Epithelial cell of proximal tubule (primary cell): ENCODE data around the gene NABP1. TPM values are rescaled to one million over a fixed set of nuclear protein-coding genes. Genes with fewer than 3 reads are reported as not detected.

ENCODE experiments used
- DNase-seq: peaks from one replicate; pipeline ENCODE4 v3.0.0-alpha.2; 2011; ENCODE audit warnings: low read depth
- H3K4me3 ChIP-seq: 2 replicates; pipeline ENCODE4 v1.5.1; 2011; ENCODE audit warnings: low read depth, mild to moderate bottlenecking, low read length
- CTCF ChIP-seq: conservative IDR thresholded peaks from 2 replicates; pipeline ENCODE4 v1.5.1; 2012; ENCODE audit warnings: low read depth, mild to moderate bottlenecking, low read length
- total RNA-seq: library from RNA; depleted of rRNA; stranded (reverse); fragments of >200 nt; gene quantifications from 2 replicates; pipeline ENCODE4 v1.2.3, GENCODE V29; 2015

Gene NABP1
- total RNA-seq, 1 donor from 2014 or later, result 32.1 TPM

GRCh38 chr2:191635333-191636234 is 42.4 kb upstream of the NABP1 start:
- no peak overlapping the region for H3K4me3 ChIP-seq
- peak; percentile 83 for DNase-seq
- no peak for TF ChIP-seq CTCF

- no peak overlapping the region for H3K4me3 ChIP-seq
- no peak for TF ChIP-seq CTCF
- DNase-seq, result peak; percentile 85
Measured at GRCh38 chr2:191636235-191636543, 41.7 kb upstream of the NABP1 start.

GRCh38 chr2:191636586-191636985 is 41.4 kb upstream of the NABP1 start:
- no peak for DNase-seq
- no peak overlapping the region for H3K4me3 ChIP-seq
- TF ChIP-seq CTCF, result no peak

- H3K4me3 ChIP-seq, result no peak overlapping the region
- DNase-seq, result peak; percentile 74
- no peak for TF ChIP-seq CTCF
Measured at GRCh38 chr2:191637182-191638078, 40.5 kb upstream of the NABP1 start.

GRCh38 chr2:191638079-191638801 is 39.7 kb upstream of the NABP1 start:
- no peak for DNase-seq
- no peak for TF ChIP-seq CTCF
- no peak overlapping the region for H3K4me3 ChIP-seq

- H3K4me3 ChIP-seq, result no peak overlapping the region
- no peak for DNase-seq
- no peak for TF ChIP-seq CTCF
Measured at GRCh38 chr2:191638802-191639172, 39.1 kb upstream of the NABP1 start.
